Ishikawa (cell line): Measurements from ENCODE around the gene SLC15A3.

Source experiments
- CEBPB ChIP-seq: IDR thresholded peaks from 2 replicates; pipeline ENCODE4 v1.6.1; 2012
- EP300 ChIP-seq: IDR thresholded peaks from 2 replicates; pipeline ENCODE4 v1.6.1; 2012; ENCODE audit warnings: borderline replicate concordance
- FOXM1 ChIP-seq: IDR thresholded peaks from 2 replicates; pipeline ENCODE4 v1.6.1; 2012; ENCODE audit warnings: low read depth, borderline replicate concordance
- RAD21 ChIP-seq: IDR thresholded peaks from 2 replicates; pipeline ENCODE4 v1.6.1; 2012; ENCODE audit warnings: low read depth
- YY1 ChIP-seq: IDR thresholded peaks from 2 replicates; pipeline ENCODE4 v1.6.1; 2012; ENCODE audit warnings: low read depth
- ZBTB7A ChIP-seq: IDR thresholded peaks from 2 replicates; pipeline ENCODE4 v1.6.1; 2012; ENCODE audit warnings: low read depth
- TF ChIP-seq, protein P1 (sequence below): IDR thresholded peaks from 2 replicates; pipeline ENCODE4 v1.6.1; 2012; ENCODE audit warnings: low read depth, mild to moderate bottlenecking
- TF ChIP-seq, protein P2 (sequence below): IDR thresholded peaks from 2 replicates; pipeline ENCODE4 v1.6.1; 2012

DNA sequence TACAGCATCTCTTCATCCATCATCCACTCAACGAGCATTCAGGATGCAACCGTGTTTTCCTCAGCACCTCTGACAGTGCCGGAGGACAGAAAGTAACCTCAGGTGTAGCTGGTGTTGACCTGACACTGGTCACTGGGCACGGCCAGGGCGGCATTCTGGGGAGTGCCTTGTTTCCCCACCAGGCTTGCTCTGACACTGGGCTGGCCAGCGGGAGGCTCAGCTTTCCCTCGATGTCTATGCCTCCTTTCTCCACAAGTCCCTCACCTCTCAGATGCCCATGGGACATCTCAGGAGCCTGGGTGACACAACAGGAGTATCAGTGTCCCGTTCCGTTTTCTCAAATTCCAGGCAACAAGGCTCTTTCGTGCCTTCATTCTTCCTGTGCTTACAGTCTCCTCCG is 48.5 kb upstream of the SLC15A3 start:
- TF ChIP-seq EP300 = no peak
- TF ChIP-seq, protein P1, sequence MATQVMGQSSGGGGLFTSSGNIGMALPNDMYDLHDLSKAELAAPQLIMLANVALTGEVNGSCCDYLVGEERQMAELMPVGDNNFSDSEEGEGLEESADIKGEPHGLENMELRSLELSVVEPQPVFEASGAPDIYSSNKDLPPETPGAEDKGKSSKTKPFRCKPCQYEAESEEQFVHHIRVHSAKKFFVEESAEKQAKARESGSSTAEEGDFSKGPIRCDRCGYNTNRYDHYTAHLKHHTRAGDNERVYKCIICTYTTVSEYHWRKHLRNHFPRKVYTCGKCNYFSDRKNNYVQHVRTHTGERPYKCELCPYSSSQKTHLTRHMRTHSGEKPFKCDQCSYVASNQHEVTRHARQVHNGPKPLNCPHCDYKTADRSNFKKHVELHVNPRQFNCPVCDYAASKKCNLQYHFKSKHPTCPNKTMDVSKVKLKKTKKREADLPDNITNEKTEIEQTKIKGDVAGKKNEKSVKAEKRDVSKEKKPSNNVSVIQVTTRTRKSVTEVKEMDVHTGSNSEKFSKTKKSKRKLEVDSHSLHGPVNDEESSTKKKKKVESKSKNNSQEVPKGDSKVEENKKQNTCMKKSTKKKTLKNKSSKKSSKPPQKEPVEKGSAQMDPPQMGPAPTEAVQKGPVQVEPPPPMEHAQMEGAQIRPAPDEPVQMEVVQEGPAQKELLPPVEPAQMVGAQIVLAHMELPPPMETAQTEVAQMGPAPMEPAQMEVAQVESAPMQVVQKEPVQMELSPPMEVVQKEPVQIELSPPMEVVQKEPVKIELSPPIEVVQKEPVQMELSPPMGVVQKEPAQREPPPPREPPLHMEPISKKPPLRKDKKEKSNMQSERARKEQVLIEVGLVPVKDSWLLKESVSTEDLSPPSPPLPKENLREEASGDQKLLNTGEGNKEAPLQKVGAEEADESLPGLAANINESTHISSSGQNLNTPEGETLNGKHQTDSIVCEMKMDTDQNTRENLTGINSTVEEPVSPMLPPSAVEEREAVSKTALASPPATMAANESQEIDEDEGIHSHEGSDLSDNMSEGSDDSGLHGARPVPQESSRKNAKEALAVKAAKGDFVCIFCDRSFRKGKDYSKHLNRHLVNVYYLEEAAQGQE = no peak
- TF ChIP-seq CEBPB = no peak
- TF ChIP-seq, protein P2, sequence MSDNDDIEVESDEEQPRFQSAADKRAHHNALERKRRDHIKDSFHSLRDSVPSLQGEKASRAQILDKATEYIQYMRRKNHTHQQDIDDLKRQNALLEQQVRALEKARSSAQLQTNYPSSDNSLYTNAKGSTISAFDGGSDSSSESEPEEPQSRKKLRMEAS = no peak
- TF ChIP-seq FOXM1 = no peak
- TF ChIP-seq RAD21 = no peak
- TF ChIP-seq ZBTB7A = no peak
- no peak for TF ChIP-seq YY1
